HepG2 (cell line): Measurements from ENCODE around the gene CYP11A1. TPM values are rescaled to one million over a fixed set of nuclear protein-coding genes. Genes with fewer than 3 reads are reported as not detected.

Experiments used
- ATAC-seq: fragments of 200-7000 bp; cut with Tn5 transposase; 3 replicates; pipeline ENCODE4 v1.9.1; 2020; ENCODE audit warnings: mild to moderate bottlenecking, moderate library complexity
- BruUV-seq: library from RNA; stranded (reverse); fragments of 400-500 nt; replicated peaks from 2 replicates; lab custom pipeline; 2021; lab: Mats Ljungman, UMichigan
- CTCF ChIA-PET: fragments of 300-600 bp; formaldehyde crosslinking; extraction: SDS; loops from one replicate; lab custom pipeline; 2021; ENCODE audit warnings: low total read pairs, inconsistent platforms, low intra/inter-chr PET ratio; lab: Yijun Ruan, JAX
- POLR2A ChIA-PET: fragments of 350-600 bp; sonication (Branson Sonifier 250); formaldehyde crosslinking; loops from one replicate; lab custom pipeline; 2020; ENCODE audit warnings: antibody characterized with exemption, inconsistent platforms; lab: Yijun Ruan, JAX
- DNase-seq: peaks from one replicate; pipeline ENCODE4 v3.0.0-alpha.2; 2015; ENCODE audit warnings: low spot score
- FAIRE-seq: peaks from 3 replicates; lab custom pipeline; 2011; peaks lifted over from hg19 to GRCh38; lab: Jason Lieb, UNC
- H2AFZ ChIP-seq: one replicate; pipeline ENCODE4 v1.6.1; 2011; ENCODE audit warnings: low read length, inconsistent platforms
- H3K27ac ChIP-seq: fragments of 300-600 bp; 3 replicates; pipeline ENCODE4 v1.8.0; 2011; ENCODE audit warnings: mixed run types, mild to moderate bottlenecking, mixed read lengths, low read length, inconsistent platforms; ENCODE audit not compliant: insufficient read depth; ENCODE audit errors: extremely low read length
- H3K27me3 ChIP-seq, 2 experiments: fragments of 200-600 bp in 1 of 2; 2 replicates in 1 of 2; 3 replicates in 1 of 2; pipeline versions ENCODE4 v1.6.0 to v1.8.0; 2011; ENCODE audit warnings: low read length in 2 of 2, mild to moderate bottlenecking in 2 of 2, moderate library complexity in 2 of 2, inconsistent platforms in 1 of 2; ENCODE audit not compliant: insufficient read depth in 2 of 2, control insufficient read depth in 1 of 2
- H3K36me3 ChIP-seq, 2 experiments: fragments of 200-600 bp in 1 of 2; replicated peaks in 1 of 2; 2 replicates in 1 of 2; 3 replicates in 1 of 2; pipeline versions ENCODE4 v1.5.1 to v1.8.0; 2011; ENCODE audit warnings: low read length in 2 of 2, inconsistent platforms in 1 of 2; ENCODE audit not compliant: insufficient read depth in 2 of 2, control insufficient read depth in 1 of 2
- H3K4me1 ChIP-seq: 2 replicates; pipeline ENCODE4 v1.5.1; 2012; ENCODE audit warnings: low read length, inconsistent platforms; ENCODE audit not compliant: insufficient read depth
- H3K4me2 ChIP-seq: 2 replicates; pipeline ENCODE4 v1.6.0; 2011; ENCODE audit warnings: low read depth, low read length, inconsistent platforms
- H3K4me3 ChIP-seq, 3 experiments: fragments of 200-600 bp in 1 of 3; sonication (generic), shearing (Covaris generic) in 1 of 3; replicated peaks in 1 of 3; 2 replicates each; pipeline ENCODE4 v1.5.1; 2011 to 2016; ENCODE audit warnings: low read length in 3 of 3, inconsistent platforms in 2 of 3, low read depth in 2 of 3, mild to moderate bottlenecking in 2 of 3, control low read depth in 1 of 3, mixed read lengths in 1 of 3; ENCODE audit not compliant: insufficient read depth in 1 of 3
- H3K79me2 ChIP-seq: one replicate; pipeline ENCODE4 v1.6.1; 2011; ENCODE audit warnings: low read length, inconsistent platforms; ENCODE audit not compliant: insufficient read depth
- H3K9ac ChIP-seq: 2 replicates; pipeline ENCODE4 v1.6.0; 2011; ENCODE audit warnings: mild to moderate bottlenecking, low read depth, low read length, inconsistent platforms; ENCODE audit not compliant: insufficient read depth
- H3K9me3 ChIP-seq: 2 replicates; pipeline ENCODE4 v1.5.1; 2012; ENCODE audit warnings: mild to moderate bottlenecking, low read length
- H4K20me1 ChIP-seq: 2 replicates; pipeline ENCODE4 v1.6.0; 2011; ENCODE audit warnings: inconsistent platforms, mild to moderate bottlenecking, low read length, moderate library complexity; ENCODE audit not compliant: insufficient read depth
- ARNT2 ChIP-seq: sonication (generic); formaldehyde crosslinking; IDR thresholded peaks from 2 replicates; pipeline ENCODE4 v1.8.0; 2022; ENCODE audit warnings: mild to moderate bottlenecking, low read depth, missing genetic modification reagents, moderate library complexity
- PBX2 ChIP-seq: IDR thresholded peaks from 2 replicates; pipeline ENCODE4 v1.6.1; 2016; ENCODE audit warnings: control low read depth
- REL ChIP-seq: sonication (generic); formaldehyde crosslinking; conservative IDR thresholded peaks from 2 replicates; pipeline ENCODE4 v1.8.0; 2022; ENCODE audit warnings: mild to moderate bottlenecking, missing genetic modification reagents, moderate library complexity
- SMAD9 ChIP-seq: sonication (generic); formaldehyde crosslinking; IDR thresholded peaks from 2 replicates; pipeline ENCODE4 v1.5.1; 2020; ENCODE audit warnings: mild to moderate bottlenecking, missing genetic modification reagents
- SRSF1 ChIP-seq: fragments of 200-400 bp; formaldehyde crosslinking; optimal IDR thresholded peaks from 2 replicates; pipeline ENCODE3; 2017; ENCODE audit warnings: mild to moderate bottlenecking, low read depth, low read length, moderate library complexity
- ZBTB25 ChIP-seq: IDR thresholded peaks from 2 replicates; pipeline ENCODE4 v1.6.1; 2018; ENCODE audit warnings: missing genetic modification reagents
- ZBTB8A ChIP-seq: sonication (generic); formaldehyde crosslinking; IDR thresholded peaks from 2 replicates; pipeline ENCODE4 v1.4.0; 2020; ENCODE audit warnings: mild to moderate bottlenecking, low read depth, missing genetic modification reagents, borderline replicate concordance
- ZFP36L2 ChIP-seq: sonication (generic); formaldehyde crosslinking; IDR thresholded peaks from 2 replicates; pipeline ENCODE4 v1.4.0; 2020; ENCODE audit warnings: missing genetic modification reagents
- ZNF567 ChIP-seq: sonication (generic); formaldehyde crosslinking; IDR thresholded peaks from 2 replicates; pipeline ENCODE4 v1.8.1; 2023; ENCODE audit warnings: mild to moderate bottlenecking, missing genetic modification reagents, borderline replicate concordance
- ZNF629 ChIP-seq: sonication (generic); formaldehyde crosslinking; conservative IDR thresholded peaks from 2 replicates; pipeline ENCODE4 v1.5.0; 2020; ENCODE audit warnings: missing genetic modification reagents
- ZNF879 ChIP-seq: sonication (generic); formaldehyde crosslinking; IDR thresholded peaks from 2 replicates; pipeline ENCODE4 v1.8.1; 2023; ENCODE audit warnings: missing genetic modification reagents
- ZSCAN29 ChIP-seq: sonication (generic); formaldehyde crosslinking; conservative IDR thresholded peaks from 2 replicates; pipeline ENCODE4 v1.4.0; 2020; ENCODE audit warnings: mild to moderate bottlenecking, missing genetic modification reagents
- WGBS: methylation state at CpG from one replicate; pipeline ENCODE4 v1.1.6; 2017; ENCODE audit warnings: low lambda C conversion rate; 5-methylcytosine and 5-hydroxymethylcytosine counted together
- in situ Hi-C: cut with HindIII; loops from 2 replicates; pipeline ENCODE4 v1.10.0; 2017; ENCODE audit warnings: low pct_unique_long_range_greater_than_20kb; ENCODE audit not compliant: extremely low pct_ligation_motif_present
- intact Hi-C: fragments of 100-400 bp; cut with micrococcal nuclease; formaldehyde crosslinking; loops from one replicate; pipeline ENCODE4 v1.10.0; 2022; ENCODE audit not compliant: unreplicated experiment
- polyA plus RNA-seq, 8 experiments: library from polyadenylated mRNA; depleted of rRNA in 3 of 8; stranded (reverse) in 7 of 8; unstranded in 1 of 8; fragments of >200 nt; fragmentation: Illumina TruSeq in 4 of 8; extraction: Trizol in 4 of 8; gene quantifications; 2 replicates each; pipeline versions ENCODE4 v1.2.1 to v1.2.3, GENCODE V29; 2011 to 2016; ENCODE audit warnings: low read depth in 4 of 8, missing spikeins in 1 of 8, mixed read lengths in 1 of 8; ENCODE audit not compliant: insufficient read depth in 1 of 8
- total RNA-seq, 5 experiments: library from RNA; depleted of rRNA; stranded (reverse); fragments of >200 nt; fragmentation: Illumina TruSeq; extraction: Trizol; gene quantifications; 2 replicates each; pipeline ENCODE4 v1.2.3, GENCODE V29; 2016; ENCODE audit warnings: low read depth in 1 of 5

The CYP11A1 gene
- total and polyA plus RNA-seq, 2 of the 13 experiments (the other 11 are each of a cell fraction or from before 2014, with no cell fraction given) = 0.66 to 0.92 TPM

GRCh38 chr15:74365598-74366445 is 1.6 kb downstream of the CYP11A1 start (continued):
- TF ChIP-seq PBX2 (CRISPR knock-in tag) (no peak), ZBTB8A (CRISPR knock-in tag) (no peak)

- TF ChIP-seq ZBTB25 (no peak), ZNF567 (CRISPR knock-in tag) (no peak), ZNF629 (peak; percentile 74), ZNF879 (CRISPR knock-in tag) (0 out of 2 replicates have a peak, but pooled peaks have one; percentile 16), ARNT2 (CRISPR knock-in tag) (0 out of 2 replicates have a peak, but pooled peaks have one; percentile 0), REL (CRISPR knock-in tag) (no peak), SRSF1 (no peak), SMAD9 (CRISPR knock-in tag) (no peak), ZSCAN29 (no peak), ZFP36L2 (CRISPR knock-in tag) (no peak)
- 37% methylated on average over 12 of the region's 12 CpGs for WGBS
- POLR2A ChIA-PET = interaction anchor here (1.4 to 1.5 kb wide), 2 partner anchors 17 to 77 kb away, joined by 3 to 5 read pairs; no protein-coding TSS in a partner anchor
- CTCF ChIA-PET = no interaction called here
- peaks cover 3 to 13% of the 10 kb centered on the region in 2 experiments for H3K27me3 ChIP-seq
- DNase-seq (no peak), ATAC-seq (no peak; the same call in 2 of the 3 replicates), FAIRE-seq (no peak)
- no peaks in the 10 kb centered on the region for H3K9me3 ChIP-seq
- H4K20me1 ChIP-seq = no peaks in the 10 kb centered on the region
- H3K36me3 ChIP-seq = no peaks in the 10 kb centered on the region
- no TSS peak for BruUV-seq
- H3K27ac ChIP-seq = peak overlapping the region; percentile 51
- intact Hi-C loops = no loop called here
- peaks cover 30% of the 10 kb centered on the region for H3K4me1 ChIP-seq
- in situ Hi-C loops = no loop called here
- peak overlapping the region; percentile 66 to 84 (median 79) for H3K4me3 ChIP-seq
- H3K4me2 ChIP-seq = peak overlapping the region; percentile 91
- H3K9ac ChIP-seq = peak overlapping the region; percentile 71
- peak overlapping the region; percentile 76 for H2AFZ ChIP-seq
- no peaks in the 10 kb centered on the region for H3K79me2 ChIP-seq
Measured at GRCh38 chr15:74364936-74365597, 2.4 kb downstream of the CYP11A1 start.
